Neural cell (in vitro differentiated cells): ENCODE measurements around the gene RSPRY1.

Source experiments
- EP300 ChIP-seq: fragments of 450-650 bp; conservative IDR thresholded peaks from 2 replicates; pipeline ENCODE4 v1.6.1; 2014; ENCODE audit warnings: antibody characterized with exemption, mild to moderate bottlenecking, moderate library complexity; ENCODE audit not compliant: poor library complexity, severe bottlenecking
- EZH2 ChIP-seq: fragments of 200-600, 300-800 bp; shearing (Covaris generic), sonication (generic); IDR thresholded peaks from 2 replicates; pipeline ENCODE4 v1.6.1; 2014; ENCODE audit warnings: antibody characterized with exemption, low read length, borderline replicate concordance, mild to moderate bottlenecking; ENCODE audit not compliant: insufficient read depth, poor library complexity, severe bottlenecking
- POLR2AphosphoS5 ChIP-seq: IDR thresholded peaks from 2 replicates; pipeline ENCODE4 v1.6.1; 2012
- SMC3 ChIP-seq: fragments of 450-650 bp; conservative IDR thresholded peaks from 2 replicates; pipeline ENCODE4 v1.6.1; 2014; ENCODE audit warnings: antibody characterized with exemption, mild to moderate bottlenecking, moderate library complexity; ENCODE audit not compliant: poor library complexity
- TAF1 ChIP-seq: IDR thresholded peaks from 2 replicates; pipeline ENCODE4 v1.6.1; 2012; ENCODE audit warnings: low read depth
- TF ChIP-seq, protein P1 (sequence below): fragments of 450-650 bp; IDR thresholded peaks from 2 replicates; pipeline ENCODE4 v1.5.1; 2014; ENCODE audit warnings: antibody characterized with exemption, mild to moderate bottlenecking, moderate library complexity; ENCODE audit not compliant: poor library complexity, severe bottlenecking

DNA sequence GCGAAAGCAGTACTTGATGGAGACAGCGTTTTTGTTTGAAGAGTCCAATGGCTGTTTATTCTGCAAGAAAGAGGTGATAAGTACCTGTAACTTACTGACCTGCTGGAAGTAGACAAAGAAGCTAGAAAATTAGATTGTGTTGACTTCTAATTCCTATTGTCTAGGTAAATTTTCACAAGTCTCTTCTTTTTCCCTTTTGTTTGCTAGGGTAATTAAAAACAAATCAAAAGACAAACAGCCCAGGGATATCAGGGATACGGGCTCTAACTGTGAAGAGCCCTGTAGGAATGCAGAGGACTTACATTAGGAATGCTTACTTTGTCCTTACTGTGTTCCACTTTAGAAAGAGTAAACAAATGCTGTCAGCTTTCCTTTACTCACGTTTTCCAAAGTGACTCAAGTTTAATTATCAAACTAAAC is 7.3 kb upstream of the RSPRY1 start:
- TF ChIP-seq, protein P1, sequence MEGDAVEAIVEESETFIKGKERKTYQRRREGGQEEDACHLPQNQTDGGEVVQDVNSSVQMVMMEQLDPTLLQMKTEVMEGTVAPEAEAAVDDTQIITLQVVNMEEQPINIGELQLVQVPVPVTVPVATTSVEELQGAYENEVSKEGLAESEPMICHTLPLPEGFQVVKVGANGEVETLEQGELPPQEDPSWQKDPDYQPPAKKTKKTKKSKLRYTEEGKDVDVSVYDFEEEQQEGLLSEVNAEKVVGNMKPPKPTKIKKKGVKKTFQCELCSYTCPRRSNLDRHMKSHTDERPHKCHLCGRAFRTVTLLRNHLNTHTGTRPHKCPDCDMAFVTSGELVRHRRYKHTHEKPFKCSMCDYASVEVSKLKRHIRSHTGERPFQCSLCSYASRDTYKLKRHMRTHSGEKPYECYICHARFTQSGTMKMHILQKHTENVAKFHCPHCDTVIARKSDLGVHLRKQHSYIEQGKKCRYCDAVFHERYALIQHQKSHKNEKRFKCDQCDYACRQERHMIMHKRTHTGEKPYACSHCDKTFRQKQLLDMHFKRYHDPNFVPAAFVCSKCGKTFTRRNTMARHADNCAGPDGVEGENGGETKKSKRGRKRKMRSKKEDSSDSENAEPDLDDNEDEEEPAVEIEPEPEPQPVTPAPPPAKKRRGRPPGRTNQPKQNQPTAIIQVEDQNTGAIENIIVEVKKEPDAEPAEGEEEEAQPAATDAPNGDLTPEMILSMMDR: no peak
- TF ChIP-seq TAF1 (no peak), EP300 (no peak), EZH2 (no peak), POLR2AphosphoS5 (no peak), SMC3 (no peak)
